ENCODE measurements around the gene GRHL3. TPM values are rescaled to one million over a fixed set of nuclear protein-coding genes. Genes with fewer than 3 reads are reported as not detected.

Gene GRHL3
- total RNA-seq, 4 donors from 2014 or later = not detected

DNA sequence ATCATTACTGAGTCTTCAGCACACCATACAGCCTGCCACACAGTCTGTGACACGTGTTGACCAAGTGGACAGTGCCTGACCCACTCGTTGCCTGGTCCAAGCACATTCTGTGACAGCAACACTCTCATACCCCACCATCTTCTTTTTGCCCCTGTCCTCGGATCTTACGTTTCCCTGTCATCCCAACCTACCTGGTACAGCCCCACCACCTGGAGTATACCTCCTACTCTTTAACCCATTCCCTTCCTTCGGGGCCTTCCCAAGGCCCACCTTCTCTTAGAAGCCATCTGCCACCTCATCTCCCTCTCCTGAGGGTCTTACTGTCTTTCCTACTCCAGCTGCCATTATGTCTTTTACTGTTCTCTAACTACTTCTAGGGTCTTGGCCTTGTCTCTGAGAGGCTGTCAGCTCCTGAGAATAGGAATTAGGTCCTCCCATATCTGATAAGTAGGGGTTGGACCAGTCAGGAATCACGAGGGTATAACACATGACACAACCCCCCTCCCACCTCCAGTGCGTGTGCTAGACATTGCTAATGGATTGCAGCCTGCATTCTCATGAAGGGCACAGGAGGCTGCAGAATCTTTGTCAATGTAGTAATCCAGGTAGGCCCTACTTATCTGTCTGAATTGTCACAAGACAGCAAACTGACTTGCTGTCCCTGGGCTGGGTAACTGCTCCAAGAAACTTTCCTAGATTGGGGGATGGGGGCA lies 13.0 kb downstream of the GRHL3 start:
- DNase-seq (ENCODE audit: low spot score in 2 of 2) = no peak
- no peak overlapping the region for H3K4me3 ChIP-seq
- H3K4me1 ChIP-seq = no peaks in the 10 kb centered on the region
- no peaks in the 10 kb centered on the region for H3K27me3 ChIP-seq
- TF ChIP-seq EP300 (IDR thresholded peaks at IDR 0.05) (no peak), POLR2A (IDR thresholded peaks at IDR 0.05) (no peak)
- TF ChIP-seq, protein P1, sequence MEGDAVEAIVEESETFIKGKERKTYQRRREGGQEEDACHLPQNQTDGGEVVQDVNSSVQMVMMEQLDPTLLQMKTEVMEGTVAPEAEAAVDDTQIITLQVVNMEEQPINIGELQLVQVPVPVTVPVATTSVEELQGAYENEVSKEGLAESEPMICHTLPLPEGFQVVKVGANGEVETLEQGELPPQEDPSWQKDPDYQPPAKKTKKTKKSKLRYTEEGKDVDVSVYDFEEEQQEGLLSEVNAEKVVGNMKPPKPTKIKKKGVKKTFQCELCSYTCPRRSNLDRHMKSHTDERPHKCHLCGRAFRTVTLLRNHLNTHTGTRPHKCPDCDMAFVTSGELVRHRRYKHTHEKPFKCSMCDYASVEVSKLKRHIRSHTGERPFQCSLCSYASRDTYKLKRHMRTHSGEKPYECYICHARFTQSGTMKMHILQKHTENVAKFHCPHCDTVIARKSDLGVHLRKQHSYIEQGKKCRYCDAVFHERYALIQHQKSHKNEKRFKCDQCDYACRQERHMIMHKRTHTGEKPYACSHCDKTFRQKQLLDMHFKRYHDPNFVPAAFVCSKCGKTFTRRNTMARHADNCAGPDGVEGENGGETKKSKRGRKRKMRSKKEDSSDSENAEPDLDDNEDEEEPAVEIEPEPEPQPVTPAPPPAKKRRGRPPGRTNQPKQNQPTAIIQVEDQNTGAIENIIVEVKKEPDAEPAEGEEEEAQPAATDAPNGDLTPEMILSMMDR (IDR thresholded peaks at IDR 0.05) = no peak
- no peak overlapping the region for H3K27ac ChIP-seq
- 84 to 92% methylated on average over 7 of the region's 7 CpGs for WGBS, 2 donors
- H3K9me3 ChIP-seq = no peaks in the 10 kb centered on the region
- H3K36me3 ChIP-seq = no peaks in the 10 kb centered on the region

DNA sequence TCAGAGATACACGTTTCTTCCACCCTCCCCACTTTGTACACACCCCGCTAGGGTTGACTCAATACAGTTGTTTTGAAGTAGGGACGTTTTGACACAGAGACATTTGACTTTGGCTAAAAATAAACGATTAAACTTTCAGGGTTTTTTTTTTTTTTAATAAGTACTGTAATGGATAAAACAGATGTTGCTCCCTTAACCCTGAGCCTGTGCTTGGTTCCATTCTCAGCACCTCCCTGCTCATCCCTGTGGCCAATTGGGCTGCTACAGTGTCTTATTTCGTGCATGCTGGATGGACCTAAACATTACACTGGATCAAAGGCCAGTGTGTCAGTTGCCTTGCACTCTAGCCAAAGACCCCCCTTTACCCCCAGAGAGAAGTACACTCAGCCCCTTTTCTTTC lies 16.9 kb downstream of the GRHL3 start:
- no peaks in the 10 kb centered on the region for H3K36me3 ChIP-seq
- no peak overlapping the region for H3K4me3 ChIP-seq
- no peak overlapping the region for H3K27ac ChIP-seq
- H3K27me3 ChIP-seq = no peaks in the 10 kb centered on the region
- no peak for DNase-seq (ENCODE audit: low spot score in 2 of 2)
- H3K4me1 ChIP-seq = no peaks in the 10 kb centered on the region
- no peaks in the 10 kb centered on the region for H3K9me3 ChIP-seq
- TF ChIP-seq, protein P1 (IDR thresholded peaks at IDR 0.05) = no peak
- TF ChIP-seq POLR2A (IDR thresholded peaks at IDR 0.05) (no peak), EP300 (IDR thresholded peaks at IDR 0.05) (no peak)
- 40 to 49% methylated on average over 5 of the region's 5 CpGs for WGBS, 2 donors

DNA sequence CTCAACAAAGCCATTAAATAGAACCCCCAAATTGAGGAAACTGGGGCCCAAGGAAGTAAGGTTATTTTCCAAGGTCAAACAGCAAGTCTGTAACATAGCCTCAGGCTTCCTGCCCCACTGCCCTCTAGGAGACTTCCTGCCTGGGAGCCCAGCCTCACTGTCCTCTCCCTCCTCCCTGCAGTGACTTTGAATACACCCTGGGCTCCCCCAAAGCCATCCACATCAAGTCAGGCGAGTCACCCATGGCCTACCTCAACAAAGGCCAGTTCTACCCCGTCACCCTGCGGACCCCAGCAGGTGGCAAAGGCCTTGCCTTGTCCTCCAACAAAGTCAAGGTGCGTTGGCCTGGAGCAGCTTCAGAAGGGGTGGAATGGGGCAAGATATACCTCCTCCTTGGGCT lies 18.3 kb downstream of the GRHL3 start:
- Histone ChIP-seq H3K4me1 (no peaks in the 10 kb centered on the region), H3K36me3 (no peaks in the 10 kb centered on the region), H3K4me3 (no peak overlapping the region), H3K9me3 (no peaks in the 10 kb centered on the region), H3K27ac (no peak overlapping the region), H3K27me3 (no peaks in the 10 kb centered on the region)
- no peak for DNase-seq (ENCODE audit: low spot score in 2 of 2)
- WGBS, 2 donors = 85 to 95% methylated on average over 4 of the region's 4 CpGs
- no peak for TF ChIP-seq EP300 (IDR thresholded peaks at IDR 0.05)
- TF ChIP-seq, protein P1 (IDR thresholded peaks at IDR 0.05) = no peak
- TF ChIP-seq POLR2A (IDR thresholded peaks at IDR 0.05) = no peak

DNA sequence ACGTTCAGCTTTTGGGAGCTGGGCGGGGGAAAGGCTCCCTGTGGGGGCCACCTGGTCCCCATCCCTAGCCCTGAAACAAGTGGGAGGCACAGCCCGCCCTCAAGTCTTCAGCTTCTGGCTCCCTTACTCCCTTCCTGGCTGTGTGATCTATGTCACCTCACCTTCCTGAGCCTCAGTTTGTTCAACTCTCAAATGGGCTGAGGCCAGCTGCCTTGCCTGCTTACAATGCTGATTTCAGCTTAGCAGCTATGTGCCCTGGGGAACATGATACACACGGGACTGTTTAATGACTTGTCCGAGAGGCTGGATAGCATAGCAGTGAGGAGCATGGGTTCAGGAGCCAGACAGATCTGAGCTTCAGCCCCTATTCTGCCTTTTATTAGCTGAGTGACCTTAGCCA lies 19.3 kb downstream of the GRHL3 start:
- H3K27me3 ChIP-seq = no peaks in the 10 kb centered on the region
- no peaks in the 10 kb centered on the region for H3K36me3 ChIP-seq
- TF ChIP-seq, protein P1 (IDR thresholded peaks at IDR 0.05) = no peak
- TF ChIP-seq POLR2A (IDR thresholded peaks at IDR 0.05) (no peak), EP300 (IDR thresholded peaks at IDR 0.05) (no peak)
- H3K27ac ChIP-seq = no peak overlapping the region
- no peaks in the 10 kb centered on the region for H3K4me1 ChIP-seq
- 76 to 81% methylated on average over 5 of the region's 5 CpGs for WGBS, 2 donors
- H3K4me3 ChIP-seq = no peak overlapping the region
- DNase-seq (ENCODE audit: low spot score in 2 of 2) = no peak
- H3K9me3 ChIP-seq = no peaks in the 10 kb centered on the region

DNA sequence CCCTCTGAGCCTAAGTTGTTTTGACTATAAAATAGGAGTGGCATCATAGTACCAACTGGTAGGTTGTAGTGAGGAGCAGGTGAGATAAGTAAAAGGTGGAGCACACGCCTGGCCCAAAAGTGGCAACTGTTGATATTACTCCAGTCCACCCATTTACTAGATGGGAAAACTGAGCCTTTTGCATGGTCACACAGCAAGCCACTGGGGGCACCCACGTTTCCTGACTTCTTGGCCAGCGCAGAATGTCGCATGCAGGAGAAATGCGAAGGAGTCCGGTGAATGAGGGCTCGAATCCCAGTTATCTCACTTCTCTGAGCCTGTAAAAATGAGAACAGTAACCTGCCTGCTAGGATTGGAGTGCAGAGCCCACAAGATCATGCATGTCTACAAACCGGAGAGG lies 20.8 kb downstream of the GRHL3 start:
- Histone ChIP-seq H3K9me3 (no peaks in the 10 kb centered on the region), H3K36me3 (no peaks in the 10 kb centered on the region), H3K27me3 (no peaks in the 10 kb centered on the region), H3K4me1 (no peaks in the 10 kb centered on the region), H3K4me3 (no peak overlapping the region), H3K27ac (no peak overlapping the region)
- WGBS, 2 donors = 88 to 93% methylated on average over 8 of the region's 8 CpGs
- TF ChIP-seq, protein P1 (IDR thresholded peaks at IDR 0.05) = no peak
- TF ChIP-seq EP300 (IDR thresholded peaks at IDR 0.05) (no peak), POLR2A (IDR thresholded peaks at IDR 0.05) (no peak)
- DNase-seq (ENCODE audit: low spot score in 2 of 2) = no peak

Data from tibial nerve (tissue), 4 donors.